Measurements from ENCODE around the gene SUCLG1.
A peak's percentile ranks its signal among the peaks of the same experiment; 100 is the strongest.
"Not testable (repeated sequence)": the region's sequence is repeated elsewhere in the genome, so short reads cannot be mapped to it uniquely, and the experiment has no call there.

SUCLG1 gene

DNA sequence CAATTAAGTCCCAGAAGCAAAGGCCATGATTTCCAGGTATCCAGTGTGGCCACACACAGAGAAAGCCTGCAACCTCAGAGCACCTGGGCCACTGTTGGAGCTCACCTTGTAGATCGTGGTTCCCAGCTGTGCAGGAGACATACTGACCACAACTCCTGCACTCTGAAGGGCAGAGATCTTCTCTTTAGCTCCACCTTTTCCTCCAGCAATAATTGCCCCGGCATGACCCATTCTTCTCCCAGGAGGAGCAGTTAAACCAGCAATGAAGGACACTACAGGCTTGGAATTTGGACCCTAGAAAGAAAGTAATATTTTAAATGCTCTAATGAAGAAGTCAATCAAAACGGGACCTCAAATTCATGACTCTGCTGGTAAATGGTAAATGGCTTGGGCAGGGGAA lies 33.8 kb downstream of the SUCLG1 start:
- TF ChIP-seq, protein P1, sequence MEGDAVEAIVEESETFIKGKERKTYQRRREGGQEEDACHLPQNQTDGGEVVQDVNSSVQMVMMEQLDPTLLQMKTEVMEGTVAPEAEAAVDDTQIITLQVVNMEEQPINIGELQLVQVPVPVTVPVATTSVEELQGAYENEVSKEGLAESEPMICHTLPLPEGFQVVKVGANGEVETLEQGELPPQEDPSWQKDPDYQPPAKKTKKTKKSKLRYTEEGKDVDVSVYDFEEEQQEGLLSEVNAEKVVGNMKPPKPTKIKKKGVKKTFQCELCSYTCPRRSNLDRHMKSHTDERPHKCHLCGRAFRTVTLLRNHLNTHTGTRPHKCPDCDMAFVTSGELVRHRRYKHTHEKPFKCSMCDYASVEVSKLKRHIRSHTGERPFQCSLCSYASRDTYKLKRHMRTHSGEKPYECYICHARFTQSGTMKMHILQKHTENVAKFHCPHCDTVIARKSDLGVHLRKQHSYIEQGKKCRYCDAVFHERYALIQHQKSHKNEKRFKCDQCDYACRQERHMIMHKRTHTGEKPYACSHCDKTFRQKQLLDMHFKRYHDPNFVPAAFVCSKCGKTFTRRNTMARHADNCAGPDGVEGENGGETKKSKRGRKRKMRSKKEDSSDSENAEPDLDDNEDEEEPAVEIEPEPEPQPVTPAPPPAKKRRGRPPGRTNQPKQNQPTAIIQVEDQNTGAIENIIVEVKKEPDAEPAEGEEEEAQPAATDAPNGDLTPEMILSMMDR (IDR thresholded peaks at IDR 0.05; ENCODE audit: low read length, missing control alignments): no peak
- no peak overlapping the region for H3K4me3 ChIP-seq (replicated peaks; ENCODE audit: low read depth, low read length)
- no peak for DNase-seq (ENCODE audit: low read depth)

DNA sequence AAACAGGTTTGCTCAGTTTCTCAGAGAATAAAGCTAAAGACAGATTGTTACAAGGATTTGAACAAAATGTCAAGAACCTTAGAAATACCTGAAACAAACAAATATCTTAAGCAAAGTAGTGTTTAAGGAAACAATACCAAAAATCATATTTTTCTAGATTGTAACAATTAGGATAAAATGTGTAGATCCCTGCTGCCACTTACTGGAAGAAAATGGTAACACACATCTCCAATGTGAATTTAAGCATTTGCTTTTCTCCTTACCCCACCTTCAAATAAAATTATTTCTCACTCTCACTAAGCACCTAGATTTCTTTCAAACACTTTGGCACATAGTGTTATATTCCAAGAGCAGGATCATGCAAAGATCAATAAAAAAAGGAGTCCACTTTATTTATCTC lies 34.9 kb downstream of the SUCLG1 start:
- TF ChIP-seq, protein P1 (IDR thresholded peaks at IDR 0.05; ENCODE audit: low read length, missing control alignments): peak; percentile 54
- peak; percentile 34 for DNase-seq (ENCODE audit: low read depth)
- no peak overlapping the region for H3K4me3 ChIP-seq (replicated peaks; ENCODE audit: low read depth, low read length)

DNA sequence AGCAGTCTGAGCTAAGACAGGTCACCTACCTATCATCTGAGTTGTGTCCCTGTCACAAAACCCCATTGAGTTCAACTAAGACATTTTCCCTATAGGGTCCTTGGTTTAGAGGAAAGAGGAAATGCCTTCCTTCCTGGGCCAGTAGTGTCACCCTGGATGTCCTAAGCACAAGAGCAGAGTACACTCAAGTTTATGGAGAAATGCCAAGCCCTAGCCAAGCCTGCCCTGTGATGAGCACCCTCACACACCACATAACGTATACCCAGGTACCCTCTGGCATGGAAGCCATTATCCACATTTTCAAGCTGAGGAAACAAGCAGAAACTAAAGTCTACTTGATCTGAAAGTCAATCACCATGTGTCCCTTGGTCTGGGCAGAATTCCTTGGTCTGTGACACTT lies 37.3 kb downstream of the SUCLG1 start:
- no peak overlapping the region for H3K4me3 ChIP-seq (replicated peaks; ENCODE audit: low read depth, low read length)
- no peak for DNase-seq (ENCODE audit: low read depth)
- TF ChIP-seq, protein P1 (IDR thresholded peaks at IDR 0.05; ENCODE audit: low read length, missing control alignments): no peak

DNA sequence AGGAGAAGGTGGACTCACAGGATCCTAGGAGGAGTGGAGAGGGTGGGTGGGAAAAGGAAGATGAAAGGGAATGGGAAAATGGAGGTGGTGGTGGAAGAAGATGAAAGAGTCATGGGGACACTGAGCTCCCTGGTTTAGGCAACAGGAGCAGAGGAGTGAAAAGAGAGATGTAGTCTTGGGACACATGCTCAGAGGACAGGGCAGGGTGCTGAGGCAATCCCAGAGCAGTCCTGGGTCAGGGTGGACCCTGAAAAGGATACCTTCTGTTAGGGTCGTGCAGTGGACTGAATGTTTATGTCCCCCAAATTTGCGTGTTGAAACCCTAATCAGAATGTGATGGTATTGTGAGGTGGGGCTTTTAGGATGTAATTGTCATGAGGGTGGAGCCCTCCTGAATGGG lies 37.9 kb downstream of the SUCLG1 start:
- H3K4me3 ChIP-seq (replicated peaks; ENCODE audit: low read depth, low read length): no peak overlapping the region
- DNase-seq (ENCODE audit: low read depth): no peak
- TF ChIP-seq, protein P1 (IDR thresholded peaks at IDR 0.05; ENCODE audit: low read length, missing control alignments): no peak

DNA sequence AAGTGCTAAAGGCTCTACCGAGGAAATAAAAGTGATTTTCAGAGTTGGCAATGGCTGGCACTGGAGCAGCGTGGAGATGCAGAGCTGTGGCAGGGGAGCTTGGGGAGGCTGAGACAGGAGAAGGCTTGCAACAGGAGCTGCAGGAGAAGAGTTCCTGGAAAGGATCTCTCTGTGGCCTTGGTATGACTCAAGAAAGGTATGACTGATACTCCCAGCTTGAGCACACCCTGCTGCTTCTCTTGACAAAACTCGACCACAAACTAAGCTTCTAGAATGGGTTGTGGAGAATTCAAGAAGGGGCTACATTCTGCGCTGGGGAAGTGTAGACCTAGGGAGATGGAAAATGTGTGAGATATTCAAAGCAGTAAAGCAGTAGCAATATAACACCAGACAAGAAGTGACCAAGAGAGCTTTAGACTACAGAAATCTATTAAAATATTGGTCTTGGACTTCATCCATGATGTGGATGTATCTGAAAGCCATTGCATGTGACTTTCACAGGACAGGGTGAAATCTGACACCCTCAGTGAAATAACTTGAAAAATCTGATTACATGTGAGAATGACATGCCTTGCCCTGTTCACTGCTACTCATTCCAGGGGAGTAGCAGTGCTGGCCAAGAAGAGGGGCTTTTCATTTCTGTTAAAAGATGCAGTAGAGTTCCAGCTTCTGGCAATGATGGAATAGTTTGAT lies 41.5 kb downstream of the SUCLG1 start:
- no peak for DNase-seq (ENCODE audit: low read depth)
- H3K4me3 ChIP-seq (replicated peaks; ENCODE audit: low read depth, low read length): no peak overlapping the region
- TF ChIP-seq, protein P1 (IDR thresholded peaks at IDR 0.05; ENCODE audit: low read length, missing control alignments): no peak

DNA sequence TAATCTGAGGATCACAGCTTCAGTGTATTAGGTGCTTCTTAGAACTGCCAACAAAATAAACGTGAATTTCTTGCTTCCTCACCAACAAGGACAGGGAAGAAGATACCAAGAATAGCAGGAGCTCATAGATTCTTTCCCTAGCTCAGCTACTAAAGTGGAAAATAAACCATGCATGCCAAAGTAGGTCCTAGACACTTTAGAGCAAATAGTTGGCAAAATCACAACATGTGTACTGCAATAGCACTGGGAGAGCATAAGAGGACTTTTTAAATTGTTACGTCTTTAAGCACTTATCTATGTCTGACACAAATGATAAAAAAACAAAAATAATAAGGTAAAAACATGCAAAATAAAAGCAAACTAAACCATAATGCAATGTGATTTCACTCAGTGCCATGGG lies 49.5 kb downstream of the SUCLG1 start:
- TF ChIP-seq, protein P1 (IDR thresholded peaks at IDR 0.05; ENCODE audit: low read length, missing control alignments): no peak
- DNase-seq (ENCODE audit: low read depth): no peak
- H3K4me3 ChIP-seq (replicated peaks; ENCODE audit: low read depth, low read length): no peak overlapping the region

DNA sequence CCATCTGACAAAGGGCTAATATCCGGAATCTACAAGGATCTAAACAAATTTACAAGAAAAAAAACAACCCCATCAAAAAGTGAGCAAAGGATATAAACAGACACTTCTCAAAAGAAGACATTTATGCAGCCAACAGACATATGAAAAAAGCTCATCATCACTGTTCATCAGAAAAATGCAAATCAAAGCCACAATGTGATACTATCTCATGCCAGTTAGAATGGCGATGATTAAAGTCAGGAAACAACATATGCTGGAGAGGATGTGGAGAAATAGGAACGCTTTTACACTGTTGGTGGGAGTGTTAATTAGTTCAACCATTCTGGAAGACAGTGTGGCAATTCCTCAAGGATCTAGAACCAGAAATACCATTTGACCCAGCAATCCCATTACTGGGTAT lies 57.0 kb downstream of the SUCLG1 start:
- DNase-seq (ENCODE audit: low read depth); H3K4me3 ChIP-seq (replicated peaks; ENCODE audit: low read depth, low read length): not testable (repeated sequence)

DNA sequence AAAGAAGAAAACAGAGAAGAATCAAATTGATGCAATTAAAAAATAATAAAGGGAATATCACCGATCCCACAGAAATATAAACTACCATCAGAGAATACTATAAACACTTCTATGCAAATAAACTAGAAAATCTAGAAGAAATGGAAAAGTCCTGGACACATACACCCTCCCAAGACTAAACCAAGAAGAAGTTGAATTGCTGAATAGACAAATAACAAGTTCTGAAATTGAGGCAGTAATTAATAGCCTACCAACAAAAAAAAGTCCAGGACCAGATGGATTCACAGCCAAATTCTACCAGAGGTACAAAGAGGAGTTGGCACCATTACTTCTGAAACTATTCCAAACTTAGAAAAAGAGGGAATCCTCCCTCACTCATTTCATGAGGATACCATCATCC lies 59.2 kb downstream of the SUCLG1 start:
- not testable (repeated sequence) for H3K4me3 ChIP-seq (replicated peaks; ENCODE audit: low read depth, low read length); DNase-seq (ENCODE audit: low read depth)
